ENCODE data around the gene MAP4K4.

GRCh38 chr2:101842471-101842870 lies 145.0 kb downstream of the MAP4K4 start:
- TF ChIP-seq CTCF (conservative IDR thresholded peaks at IDR 0.05; ENCODE audit: low read depth, low read length): no peak
- no peak for TF ChIP-seq POLR2A (IDR thresholded peaks at IDR 0.05; ENCODE audit: low read depth, low read length)
- TF ChIP-seq BHLHE40 (IDR thresholded peaks at IDR 0.05; ENCODE audit: low read depth, low read length): no peak
- no peak for TF ChIP-seq CEBPB (IDR thresholded peaks at IDR 0.05; ENCODE audit: low read depth, low read length)
- no peak for TF ChIP-seq SMC3 (IDR thresholded peaks at IDR 0.05; ENCODE audit: low read depth, low read length)
- TF ChIP-seq RCOR1 (IDR thresholded peaks at IDR 0.05; ENCODE audit: insufficient replicate concordance, low read length): no peak
- TF ChIP-seq MXI1 (IDR thresholded peaks at IDR 0.05; ENCODE audit: borderline replicate concordance, low read depth, low read length): no peak
- no peak for TF ChIP-seq FOS (IDR thresholded peaks at IDR 0.05; ENCODE audit: low read depth, low read length)
- no peak for TF ChIP-seq MAFK (IDR thresholded peaks at IDR 0.05; ENCODE audit: low read depth, low read length)
- TF ChIP-seq CHD1 (IDR thresholded peaks at IDR 0.05; ENCODE audit: low read depth, low read length): no peak
- TF ChIP-seq ELK1 (IDR thresholded peaks at IDR 0.05; ENCODE audit: borderline replicate concordance, low read depth, low read length): no peak
- no peak for TF ChIP-seq RAD21 (IDR thresholded peaks at IDR 0.05; ENCODE audit: low read length)
- no peak for TF ChIP-seq MAZ (IDR thresholded peaks at IDR 0.05; ENCODE audit: borderline replicate concordance, low read depth, low read length)
- TF ChIP-seq RFX5 (IDR thresholded peaks at IDR 0.05; ENCODE audit: low read depth, low read length): no peak
